ENCODE data around the gene PRAC2. TPM values are rescaled to one million over a fixed set of nuclear protein-coding genes. Genes with fewer than 3 reads are reported as not detected.

Gene PRAC2
- total and polyA plus RNA-seq, 12 donors = not detected

GRCh38 chr17:48727415-48728175 lies 4.6 kb downstream of the PRAC2 start:
- Histone ChIP-seq H3K9me3 (no peaks in the 10 kb centered on the region), H3K27me3 (peaks cover 44 to 100% (median 100%) of the 10 kb centered on the region in 7 donors), H3K27ac (no peak overlapping the region), H3K4me3 (no peak overlapping the region), H3K4me1 (peaks cover 0 to 40% (median 26%) of the 10 kb centered on the region in 9 donors), H3K36me3 (no peaks in the 10 kb centered on the region)
- DNase-seq = no peak
- TF ChIP-seq CTCF (IDR thresholded peaks at IDR 0.05) = no peak
- intact Hi-C loops (cut with DNase I) = loop anchor here (2.0 to 10.0 kb wide), 8 partner anchors 63 to 157 kb away; no protein-coding TSS in a partner anchor
- 27 to 28% methylated on average over 9 of the region's 9 CpGs for WGBS, 2 donors
- ATAC-seq = no peak

GRCh38 chr17:48728232-48729231 lies 5.5 kb downstream of the PRAC2 start, which contains the start of gene HOXB13:
Gene HOXB13 (minus strand): TSS chr17:48728750. CDS start chr17:48728593, 157 bp downstream.
- intact Hi-C loops (cut with DNase I) = loop anchor here in 8 of 10 donors (5.0 to 10.0 kb wide), 6 partner anchors 64 to 156 kb away; no protein-coding TSS in a partner anchor
- peak in 1 of 2 donors; percentile 27 for DNase-seq
- no peak within 1 kb of the TSS for H3K27ac ChIP-seq
- H3K4me3 ChIP-seq = peak within 1 kb of the TSS in 8 of 10 donors; percentile 8 to 35 (median 22)
- no peak for TF ChIP-seq CTCF (IDR thresholded peaks at IDR 0.05)
- peaks cover 0 to 39% (median 24%) of the 10 kb centered on the region in 9 donors for H3K4me1 ChIP-seq
- H3K9me3 ChIP-seq = no peaks in the 10 kb centered on the region
- H3K27me3 ChIP-seq = peaks cover 44 to 100% (median 100%) of the 10 kb centered on the region in 7 donors
- ATAC-seq = peak in 1 of 8 donors; percentile 40
- whole genome bisulfite sequencing, 2 donors = 3 to 4% methylated on average over 55 of the region's 55 CpGs
- no peaks in the 10 kb centered on the region for H3K36me3 ChIP-seq

- TF ChIP-seq CTCF (IDR thresholded peaks at IDR 0.05) = no peak
- ATAC-seq = no peak
- Histone ChIP-seq H3K36me3 (no peaks in the 10 kb centered on the region), H3K27ac (no peak overlapping the region), H3K4me1 (peaks cover 0 to 34% (median 13%) of the 10 kb centered on the region in 9 donors), H3K27me3 (peaks cover 36 to 100% (median 100%) of the 10 kb centered on the region in 7 donors), H3K4me3 (peak overlapping the region in 1 of 10 donors; percentile 33), H3K9me3 (no peaks in the 10 kb centered on the region)
- DNase-seq = no peak
- 5 to 8% methylated on average over 19 of the region's 19 CpGs for WGBS, 2 donors
- intact Hi-C loops (cut with DNase I) = loop anchor here in 8 of 10 donors (5.0 to 10.0 kb wide), 6 partner anchors 63 to 155 kb away; no protein-coding TSS in a partner anchor
Observed at GRCh38 chr17:48729335-48730239, 6.6 kb downstream of the PRAC2 start.

Data from heart right ventricle (tissue), 16 donors.